GM19438 (cell line): ENCODE measurements around the gene PHACTR1.
"Not testable (repeated sequence)": the region's sequence is repeated elsewhere in the genome, so short reads cannot be mapped to it uniquely, and the experiment has no call there.

Experiments used
- ATAC-seq: cut with Tn5 transposase; IDR thresholded peaks from one replicate; pipeline ENCODE4 v1.9.1; 2021; ENCODE audit warnings: low read depth; ENCODE audit not compliant: unreplicated experiment

PHACTR1 gene

GRCh38 chr6:13125841-13126240, 409.3 kb downstream of the PHACTR1 start:
- no peak for ATAC-seq

GRCh38 chr6:13131935-13132661, 415.5 kb downstream of the PHACTR1 start:
- no peak for ATAC-seq

- ATAC-seq = not testable (repeated sequence)
These were observed 417.3 kb downstream of the PHACTR1 start for GRCh38 chr6:13133894-13134293.

- no peak for ATAC-seq
These were observed 418.6 kb downstream of the PHACTR1 start for GRCh38 chr6:13135152-13135551.

DNA sequence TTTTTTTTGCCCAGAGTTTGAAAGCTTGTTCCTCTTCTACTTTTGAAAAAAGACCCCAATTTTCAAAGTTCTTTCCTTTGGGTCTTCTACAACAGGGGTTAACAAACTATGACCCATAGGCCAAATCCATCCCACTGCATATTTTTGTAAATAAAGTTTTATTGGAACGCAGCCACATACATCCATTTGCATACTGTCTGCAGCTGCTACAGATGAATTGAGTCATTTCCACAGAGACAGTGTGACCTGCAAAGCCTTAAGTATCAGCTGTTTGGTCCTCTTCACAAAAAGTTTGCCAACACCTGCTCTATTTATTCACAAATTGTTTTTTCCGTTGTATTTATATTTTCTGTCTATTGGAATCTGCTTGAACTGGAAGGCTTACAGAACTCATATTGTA, 422.6 kb downstream of the PHACTR1 start:
- no peak for ATAC-seq

DNA sequence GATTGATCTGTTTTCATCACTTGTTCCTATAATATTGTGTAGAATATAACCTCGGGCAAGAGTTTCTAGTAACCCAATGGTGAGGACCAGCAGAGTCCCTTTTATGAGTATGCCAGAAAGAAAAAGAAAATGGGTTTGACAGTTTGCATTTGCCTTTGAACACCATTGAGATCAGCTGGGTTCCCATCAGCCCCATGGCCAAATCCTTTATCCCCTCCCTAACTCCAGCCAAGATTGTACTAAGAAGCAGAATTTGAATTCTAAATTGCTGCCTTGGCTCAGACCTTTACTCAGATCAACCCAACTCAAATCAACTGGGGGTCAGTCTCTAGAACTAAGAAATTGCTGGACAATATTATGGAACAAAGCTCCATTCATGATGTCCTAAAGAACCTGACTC, 424.4 kb downstream of the PHACTR1 start:
- ATAC-seq = no peak

DNA sequence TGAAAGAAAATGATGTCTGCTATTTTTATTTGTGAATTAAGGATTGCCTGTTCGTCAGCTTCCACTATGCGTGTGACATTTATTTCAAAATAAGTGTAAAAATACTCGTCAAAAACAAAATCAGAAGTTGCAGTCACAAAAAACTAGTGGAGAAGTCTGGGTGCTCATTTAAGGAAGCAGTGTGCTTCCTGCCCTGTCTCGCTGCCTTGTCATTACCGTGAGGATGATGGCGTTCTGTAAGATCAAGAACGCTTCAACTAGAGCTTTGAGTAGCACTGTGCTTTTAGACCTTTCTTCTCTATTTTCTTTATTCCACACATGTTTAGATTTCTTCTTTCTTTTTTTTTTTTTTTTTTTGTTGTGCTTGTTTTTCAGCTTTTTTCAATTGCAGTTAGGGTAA, 424.8 kb downstream of the PHACTR1 start:
- no peak for ATAC-seq

DNA sequence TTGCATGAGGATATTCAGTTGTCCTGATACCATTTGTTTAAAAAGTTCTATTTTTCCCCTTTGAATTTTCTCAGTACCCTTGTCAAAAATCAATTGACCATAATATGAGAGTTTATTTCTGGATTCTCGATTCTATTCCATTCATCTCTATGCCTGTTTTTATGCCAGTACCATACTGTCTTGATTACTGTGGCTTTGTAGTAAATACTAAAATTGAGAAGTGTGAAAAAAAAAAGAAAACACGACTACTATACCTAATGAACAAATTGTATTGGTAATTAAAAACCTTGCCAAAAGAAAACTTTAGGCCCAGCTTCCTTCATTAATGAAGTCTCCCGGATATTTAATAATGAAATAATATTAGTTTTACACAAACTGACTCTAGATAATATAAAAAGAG, 426.0 kb downstream of the PHACTR1 start:
- no peak for ATAC-seq

GRCh38 chr6:13146442-13146841, 429.9 kb downstream of the PHACTR1 start:
- ATAC-seq = no peak

- ATAC-seq = no peak
These were observed 430.8 kb downstream of the PHACTR1 start for GRCh38 chr6:13147376-13147775.

- no peak for ATAC-seq
These were observed 431.2 kb downstream of the PHACTR1 start for GRCh38 chr6:13147782-13148181.

DNA sequence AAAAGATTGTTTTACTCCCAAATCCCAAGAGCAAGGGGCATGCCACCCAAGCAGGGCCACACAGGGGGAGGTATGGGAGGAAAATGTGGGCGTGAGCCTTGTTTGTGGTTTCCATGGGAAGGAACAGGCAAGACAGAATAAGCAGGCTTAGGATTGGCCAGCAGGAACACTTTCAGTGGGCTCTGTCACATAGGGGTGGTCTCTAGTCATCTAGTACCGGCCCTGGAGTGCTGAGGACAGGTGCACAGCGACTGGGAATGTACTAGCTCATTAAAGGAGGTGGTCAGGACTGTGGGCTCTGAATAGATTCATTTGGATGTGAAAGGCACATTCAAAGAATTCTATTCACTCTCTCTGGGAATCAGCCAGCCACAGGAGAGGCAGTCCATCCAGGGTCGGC, 436.2 kb downstream of the PHACTR1 start:
- no peak for ATAC-seq

GRCh38 chr6:13156381-13156780, 439.8 kb downstream of the PHACTR1 start:
- ATAC-seq = no peak

DNA sequence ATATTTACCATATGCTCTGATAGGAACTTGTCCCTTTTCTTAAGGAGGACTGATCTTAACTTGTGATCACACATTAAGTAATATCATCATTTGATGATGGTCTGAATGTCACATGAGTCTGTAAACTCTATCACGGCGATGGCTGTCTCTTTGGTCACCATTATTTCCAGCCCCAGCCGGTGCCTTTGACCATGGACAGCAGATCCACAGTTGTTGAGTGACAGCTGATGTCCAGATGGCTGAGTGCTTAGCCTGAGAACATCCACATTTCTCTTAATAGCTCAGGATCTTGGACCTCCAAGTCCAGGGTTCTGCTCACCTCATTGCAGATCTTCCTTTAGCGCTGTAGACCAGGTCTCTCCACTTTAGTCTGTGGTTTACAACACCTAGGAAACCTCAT, 440.7 kb downstream of the PHACTR1 start:
- ATAC-seq = no peak

GRCh38 chr6:13159300-13159699, 442.7 kb downstream of the PHACTR1 start:
- ATAC-seq = no peak

DNA sequence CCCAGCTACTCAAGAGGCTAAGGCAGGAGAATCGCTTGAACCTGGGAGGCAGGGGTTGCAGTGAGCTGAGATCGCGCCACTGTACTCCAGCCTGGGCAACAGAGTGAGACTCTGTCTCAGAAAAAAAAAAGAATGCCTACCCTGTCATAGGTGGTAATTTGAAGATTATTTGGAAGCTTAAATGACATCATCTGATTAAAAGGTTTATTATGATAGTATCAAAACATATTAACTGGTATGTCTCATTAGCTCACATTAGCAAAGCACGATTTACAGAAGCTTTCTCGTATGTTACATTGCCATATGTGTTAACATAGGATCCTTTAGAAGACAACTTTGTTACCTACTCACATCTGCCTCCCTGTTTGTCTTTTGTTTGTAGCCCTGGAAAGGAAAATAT, 443.3 kb downstream of the PHACTR1 start:
- not testable (repeated sequence) for ATAC-seq

- no peak for ATAC-seq
These were observed 446.8 kb downstream of the PHACTR1 start for GRCh38 chr6:13163161-13163944.

DNA sequence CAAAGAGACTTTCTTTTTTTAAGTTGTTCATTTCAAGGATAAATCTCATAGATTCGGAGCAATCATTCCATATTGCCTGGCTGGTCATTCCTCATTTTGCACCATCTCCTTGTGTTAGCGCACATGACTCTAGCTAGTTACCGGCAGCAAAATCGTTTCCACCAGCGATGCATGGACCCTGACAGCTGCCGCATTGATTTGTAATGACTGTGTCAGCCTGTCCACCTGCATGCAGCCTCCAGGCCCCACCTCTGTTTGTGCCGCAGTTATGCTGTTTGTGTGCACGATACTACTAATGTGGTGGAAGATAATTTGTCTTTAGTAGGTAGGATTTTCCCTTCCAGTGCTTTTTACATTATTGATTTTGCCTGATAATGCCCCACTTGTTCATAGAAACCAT, 447.7 kb downstream of the PHACTR1 start:
- no peak for ATAC-seq

DNA sequence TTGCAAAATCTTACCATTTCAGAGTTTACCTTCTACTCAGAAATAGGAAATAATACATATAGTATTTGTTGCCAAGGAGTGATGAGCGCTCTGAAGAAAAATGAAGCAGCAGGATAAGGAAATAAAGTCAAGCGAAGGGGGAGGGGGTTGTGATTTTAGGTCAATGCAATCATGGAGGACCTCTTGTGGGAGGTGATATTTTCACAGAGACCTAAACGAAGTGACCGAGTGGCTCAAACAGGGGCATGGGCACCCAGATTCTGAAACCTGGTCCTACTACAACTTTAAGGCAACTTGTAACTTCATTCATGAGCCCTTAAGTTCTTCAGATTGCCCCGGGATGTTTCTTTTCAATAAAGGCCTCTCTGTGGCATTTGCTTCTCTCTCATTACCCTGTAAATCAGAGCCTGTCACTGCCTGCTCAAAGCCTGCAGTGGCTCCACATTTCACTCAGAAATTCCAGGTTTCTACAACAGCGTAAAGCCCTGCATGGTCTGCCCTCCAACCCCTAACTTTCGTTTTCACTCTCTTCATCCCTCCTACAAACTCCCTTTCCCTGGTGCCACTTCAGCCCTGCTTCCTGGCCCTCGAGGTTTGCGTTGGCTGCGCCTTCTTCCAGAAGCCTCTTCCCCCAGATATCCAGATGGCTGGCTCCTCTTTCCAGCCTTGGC, 449.1 kb downstream of the PHACTR1 start:
- no peak for ATAC-seq

DNA sequence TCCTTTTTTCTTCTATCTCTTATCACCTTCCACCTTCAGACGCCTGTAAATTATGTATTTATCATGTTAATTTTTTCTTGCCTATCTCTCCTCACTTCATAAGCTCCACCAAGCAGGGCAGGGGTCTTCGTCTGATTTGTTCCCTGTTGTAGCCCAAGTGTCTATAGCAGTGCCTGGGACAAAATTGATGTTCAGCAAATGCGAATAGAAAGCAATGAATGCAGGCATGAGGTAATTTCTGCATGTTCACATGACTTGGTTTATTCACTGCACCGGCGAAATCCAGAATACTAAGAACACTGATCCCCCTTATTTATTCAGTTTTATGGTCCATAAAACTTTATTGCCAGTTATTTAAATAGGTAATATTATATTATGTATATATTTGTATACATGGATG, 449.7 kb downstream of the PHACTR1 start:
- ATAC-seq = no peak

DNA sequence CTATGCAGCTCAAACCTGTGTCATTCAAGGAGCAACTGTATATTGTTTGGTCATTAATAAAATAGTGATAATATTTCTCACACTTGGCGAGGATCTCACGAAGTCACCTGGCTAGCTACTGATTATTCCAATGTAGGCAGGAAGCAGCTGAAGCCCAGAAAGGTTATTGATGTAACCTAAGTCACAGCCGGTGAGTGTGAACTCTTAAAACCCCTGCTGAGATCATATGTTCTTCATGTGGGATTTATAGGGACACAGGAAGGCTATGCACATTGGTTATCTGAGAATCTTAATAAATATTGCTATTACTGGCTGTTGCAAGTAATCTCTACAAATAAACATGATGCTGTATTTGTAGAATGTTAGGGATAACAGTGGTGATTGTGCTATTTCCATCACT, 450.3 kb downstream of the PHACTR1 start:
- no peak for ATAC-seq

- no peak for ATAC-seq
These were observed 455.7 kb downstream of the PHACTR1 start for GRCh38 chr6:13172291-13172690.
